A549 (cell line): Measurements from ENCODE around the gene KRT15.

Experiments
- BHLHE40 ChIP-seq: IDR thresholded peaks from 2 replicates; pipeline ENCODE4 v1.6.1; 2012; ENCODE audit warnings: low read depth, low read length, inconsistent platforms
- EP300 ChIP-seq, 2 experiments: fragments of >200 bp; sonication (Bioruptor Twin); formaldehyde crosslinking; IDR thresholded peaks; 2 replicates in 1 of 2; 3 replicates in 1 of 2; pipeline ENCODE4 v1.6.1; 2016 to 2017
- HOXA7 ChIP-seq: fragments of 250-450 bp; sonication (Bioruptor Pico); IDR thresholded peaks from 2 replicates; pipeline ENCODE4 v1.5.0; 2020; ENCODE audit warnings: mild to moderate bottlenecking, moderate library complexity
- MAZ ChIP-seq: fragments of 150-350 bp; IDR thresholded peaks from 2 replicates; pipeline ENCODE4 v1.6.1; 2014; ENCODE audit warnings: antibody characterized with exemption, low read depth, low read length, borderline replicate concordance
- RAD21 ChIP-seq, 2 experiments: fragments of >200 bp in 1 of 2; sonication (Bioruptor Twin) in 1 of 2; formaldehyde crosslinking in 1 of 2; IDR thresholded peaks in 1 of 2; conservative IDR thresholded peaks in 1 of 2; 2 replicates in 1 of 2; 3 replicates in 1 of 2; pipeline ENCODE4 v1.6.1; 2012 to 2018; ENCODE audit warnings: inconsistent platforms in 1 of 2
- SREBF2 ChIP-seq: fragments of 450-650 bp; IDR thresholded peaks from 2 replicates; pipeline ENCODE4 v1.6.1; 2014; ENCODE audit warnings: mild to moderate bottlenecking, moderate library complexity
- TF ChIP-seq, protein P1 (sequence below): fragments of >200 bp; sonication (Bioruptor Twin); formaldehyde crosslinking; IDR thresholded peaks from 3 replicates; pipeline ENCODE4 v1.5.1; 2016
- TF ChIP-seq, protein P2 (sequence below): IDR thresholded peaks from 2 replicates; pipeline ENCODE4 v1.6.1; 2012
- TF ChIP-seq, protein P3 (sequence below): fragments of 200-600 bp; sonication (generic); IDR thresholded peaks from 2 replicates; pipeline ENCODE4 v1.6.1; 2016; ENCODE audit warnings: antibody characterized with exemption, mild to moderate bottlenecking, moderate library complexity

DNA sequence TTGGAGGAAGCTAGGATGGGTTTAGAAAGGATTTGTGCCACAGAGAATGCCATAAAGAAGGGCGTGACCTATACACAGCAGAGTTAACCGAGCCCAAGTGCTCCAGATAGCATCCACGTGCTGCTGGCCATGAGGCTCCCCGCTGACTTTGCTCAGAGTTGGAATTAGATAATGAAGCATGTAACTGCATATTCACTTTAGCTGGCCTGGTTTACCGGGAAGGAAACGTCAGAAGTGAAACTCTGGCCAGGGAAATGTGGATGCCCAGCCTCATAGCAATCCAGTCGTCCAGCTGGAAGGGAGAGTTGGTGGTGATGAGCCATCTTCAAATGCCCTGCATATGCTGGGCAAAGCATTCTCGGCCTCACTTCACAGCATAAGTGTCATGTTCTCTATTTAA, 43.8 kb downstream of the KRT15 start:
- TF ChIP-seq, protein P1, sequence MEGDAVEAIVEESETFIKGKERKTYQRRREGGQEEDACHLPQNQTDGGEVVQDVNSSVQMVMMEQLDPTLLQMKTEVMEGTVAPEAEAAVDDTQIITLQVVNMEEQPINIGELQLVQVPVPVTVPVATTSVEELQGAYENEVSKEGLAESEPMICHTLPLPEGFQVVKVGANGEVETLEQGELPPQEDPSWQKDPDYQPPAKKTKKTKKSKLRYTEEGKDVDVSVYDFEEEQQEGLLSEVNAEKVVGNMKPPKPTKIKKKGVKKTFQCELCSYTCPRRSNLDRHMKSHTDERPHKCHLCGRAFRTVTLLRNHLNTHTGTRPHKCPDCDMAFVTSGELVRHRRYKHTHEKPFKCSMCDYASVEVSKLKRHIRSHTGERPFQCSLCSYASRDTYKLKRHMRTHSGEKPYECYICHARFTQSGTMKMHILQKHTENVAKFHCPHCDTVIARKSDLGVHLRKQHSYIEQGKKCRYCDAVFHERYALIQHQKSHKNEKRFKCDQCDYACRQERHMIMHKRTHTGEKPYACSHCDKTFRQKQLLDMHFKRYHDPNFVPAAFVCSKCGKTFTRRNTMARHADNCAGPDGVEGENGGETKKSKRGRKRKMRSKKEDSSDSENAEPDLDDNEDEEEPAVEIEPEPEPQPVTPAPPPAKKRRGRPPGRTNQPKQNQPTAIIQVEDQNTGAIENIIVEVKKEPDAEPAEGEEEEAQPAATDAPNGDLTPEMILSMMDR, result no peak
- TF ChIP-seq, protein P2, sequence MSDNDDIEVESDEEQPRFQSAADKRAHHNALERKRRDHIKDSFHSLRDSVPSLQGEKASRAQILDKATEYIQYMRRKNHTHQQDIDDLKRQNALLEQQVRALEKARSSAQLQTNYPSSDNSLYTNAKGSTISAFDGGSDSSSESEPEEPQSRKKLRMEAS, result no peak
- no peak for TF ChIP-seq HOXA7
- TF ChIP-seq EP300 (IDR thresholded peaks at IDR 0.05), result no peak
- TF ChIP-seq MAZ, result no peak
- TF ChIP-seq, protein P3, sequence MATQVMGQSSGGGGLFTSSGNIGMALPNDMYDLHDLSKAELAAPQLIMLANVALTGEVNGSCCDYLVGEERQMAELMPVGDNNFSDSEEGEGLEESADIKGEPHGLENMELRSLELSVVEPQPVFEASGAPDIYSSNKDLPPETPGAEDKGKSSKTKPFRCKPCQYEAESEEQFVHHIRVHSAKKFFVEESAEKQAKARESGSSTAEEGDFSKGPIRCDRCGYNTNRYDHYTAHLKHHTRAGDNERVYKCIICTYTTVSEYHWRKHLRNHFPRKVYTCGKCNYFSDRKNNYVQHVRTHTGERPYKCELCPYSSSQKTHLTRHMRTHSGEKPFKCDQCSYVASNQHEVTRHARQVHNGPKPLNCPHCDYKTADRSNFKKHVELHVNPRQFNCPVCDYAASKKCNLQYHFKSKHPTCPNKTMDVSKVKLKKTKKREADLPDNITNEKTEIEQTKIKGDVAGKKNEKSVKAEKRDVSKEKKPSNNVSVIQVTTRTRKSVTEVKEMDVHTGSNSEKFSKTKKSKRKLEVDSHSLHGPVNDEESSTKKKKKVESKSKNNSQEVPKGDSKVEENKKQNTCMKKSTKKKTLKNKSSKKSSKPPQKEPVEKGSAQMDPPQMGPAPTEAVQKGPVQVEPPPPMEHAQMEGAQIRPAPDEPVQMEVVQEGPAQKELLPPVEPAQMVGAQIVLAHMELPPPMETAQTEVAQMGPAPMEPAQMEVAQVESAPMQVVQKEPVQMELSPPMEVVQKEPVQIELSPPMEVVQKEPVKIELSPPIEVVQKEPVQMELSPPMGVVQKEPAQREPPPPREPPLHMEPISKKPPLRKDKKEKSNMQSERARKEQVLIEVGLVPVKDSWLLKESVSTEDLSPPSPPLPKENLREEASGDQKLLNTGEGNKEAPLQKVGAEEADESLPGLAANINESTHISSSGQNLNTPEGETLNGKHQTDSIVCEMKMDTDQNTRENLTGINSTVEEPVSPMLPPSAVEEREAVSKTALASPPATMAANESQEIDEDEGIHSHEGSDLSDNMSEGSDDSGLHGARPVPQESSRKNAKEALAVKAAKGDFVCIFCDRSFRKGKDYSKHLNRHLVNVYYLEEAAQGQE, result no peak
- no peak for TF ChIP-seq BHLHE40
- TF ChIP-seq RAD21 (conservative IDR thresholded peaks at IDR 0.05 in 1 of 2, IDR thresholded peaks at IDR 0.05 in 1 of 2), result no peak
- no peak for TF ChIP-seq SREBF2
